Esophagus squamous epithelium (tissue), 4 donors: ENCODE measurements around the gene CHST8.

Experiments
- CTCF ChIP-seq, 6 experiments: fragments of 450-650 bp in 4 of 6; fragments of 200-600 bp in 2 of 6; sonication (generic) in 2 of 6; IDR thresholded peaks; one replicate each; pipeline ENCODE4 v1.5.1; 2016 to 2019; ENCODE audit warnings: antibody characterized with exemption in 6 of 6, mild to moderate bottlenecking in 4 of 6, moderate library complexity in 4 of 6
- POLR2A ChIP-seq, 4 donors: fragments of 450-650 bp; IDR thresholded peaks; one replicate each; pipeline ENCODE4 v1.6.1; 2017; ENCODE audit warnings: antibody characterized with exemption in 4 of 4, mild to moderate bottlenecking in 4 of 4, moderate library complexity in 3 of 4

DNA sequence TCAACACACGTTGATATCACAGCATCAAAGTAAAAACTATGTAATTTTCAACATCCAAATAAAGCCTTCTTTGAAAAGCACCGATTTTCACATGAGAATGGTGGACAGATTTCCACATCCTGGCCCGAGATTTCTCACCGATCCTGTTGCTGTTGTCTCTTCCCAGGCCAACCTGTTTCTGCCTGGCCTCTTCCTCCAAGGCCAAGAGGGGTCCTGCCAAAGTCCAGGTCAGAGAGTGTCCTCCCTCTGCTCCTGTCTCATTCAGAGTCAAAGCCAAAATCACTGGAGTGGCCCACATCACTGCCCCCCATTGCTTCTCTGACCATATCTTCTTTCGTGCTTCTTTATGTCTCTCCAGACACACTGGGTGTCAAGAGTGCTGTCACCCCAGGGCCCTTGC is 49.5 kb downstream of the CHST8 start:
- TF ChIP-seq CTCF (IDR thresholded peaks at IDR 0.05) (no peak), POLR2A (IDR thresholded peaks at IDR 0.05) (no peak)
